Kasumi-1 (cell line): ENCODE data around the gene HELZ.
A peak's percentile ranks its signal among the peaks of the same experiment; 100 is the strongest.
"Not testable (repeated sequence)": the region's sequence is repeated elsewhere in the genome, so short reads cannot be mapped to it uniquely, and the experiment has no call there.

Source experiments
- DNase-seq, 2 experiments: peaks; one replicate each; lab custom pipeline; 2025; lab: John Stamatoyannopoulos, UW

Gene HELZ

GRCh38 chr17:67145183-67145805 is 99.7 kb downstream of the HELZ start:
- no peak for DNase-seq

- no peak for DNase-seq
Observed at GRCh38 chr17:67143318-67143717, 101.7 kb downstream of the HELZ start.

GRCh38 chr17:67142030-67142429 is 103.0 kb downstream of the HELZ start:
- DNase-seq, result not testable (repeated sequence)

GRCh38 chr17:67139784-67140665 is 105.0 kb downstream of the HELZ start:
- peak in 1 of 2 experiments; percentile 11 for DNase-seq

GRCh38 chr17:67139289-67139688 is 105.7 kb downstream of the HELZ start:
- no peak for DNase-seq

- no peak for DNase-seq
Observed at GRCh38 chr17:67138392-67138791, 106.6 kb downstream of the HELZ start.

- no peak for DNase-seq
Observed at GRCh38 chr17:67137860-67138259, 107.1 kb downstream of the HELZ start.

- no peak for DNase-seq
Observed at GRCh38 chr17:67137026-67137370, 108.0 kb downstream of the HELZ start.

- DNase-seq, result no peak
Observed at GRCh38 chr17:67136191-67137025, 108.6 kb downstream of the HELZ start.

GRCh38 chr17:67133161-67133560 is 111.8 kb downstream of the HELZ start:
- DNase-seq, result no peak

GRCh38 chr17:67132366-67132765 is 112.6 kb downstream of the HELZ start:
- DNase-seq, result no peak

GRCh38 chr17:67130768-67131167 is 114.2 kb downstream of the HELZ start:
- DNase-seq, result no peak

GRCh38 chr17:67129283-67129682 is 115.7 kb downstream of the HELZ start:
- no peak for DNase-seq

- DNase-seq, result no peak
Observed at GRCh38 chr17:67128700-67129099, 116.3 kb downstream of the HELZ start.

GRCh38 chr17:67127925-67128324 is 117.1 kb downstream of the HELZ start:
- no peak for DNase-seq

GRCh38 chr17:67126983-67127382 is 118.0 kb downstream of the HELZ start:
- DNase-seq, result peak; percentile 69 to 77

GRCh38 chr17:67126543-67126942 is 118.5 kb downstream of the HELZ start:
- DNase-seq, result not testable (repeated sequence)

GRCh38 chr17:67125924-67126323 is 119.1 kb downstream of the HELZ start:
- no peak for DNase-seq

GRCh38 chr17:67125417-67125816 is 119.6 kb downstream of the HELZ start:
- no peak for DNase-seq

- no peak for DNase-seq
Observed at GRCh38 chr17:67124450-67125148, 120.4 kb downstream of the HELZ start.

GRCh38 chr17:67123699-67124098 is 121.3 kb downstream of the HELZ start:
- DNase-seq, result no peak

GRCh38 chr17:67121316-67121891 is 123.6 kb downstream of the HELZ start:
- no peak for DNase-seq
